OCI-LY7 (cell line): ENCODE measurements around the gene PUS7.

Experiments
- EZH2phosphoT487 ChIP-seq: fragments of 200-600 bp; sonication (generic); IDR thresholded peaks from 2 replicates; pipeline ENCODE4 v1.6.1; 2018; ENCODE audit warnings: low read depth, borderline replicate concordance, mild to moderate bottlenecking, mixed run types, antibody characterized with exemption, low read length, moderate library complexity, mixed read lengths
- TF ChIP-seq, protein P1 (sequence below): fragments of 200-600 bp; sonication (generic); conservative IDR thresholded peaks from 2 replicates; pipeline ENCODE4 v1.5.1; 2014; ENCODE audit warnings: mild to moderate bottlenecking, antibody characterized with exemption, low read length, moderate library complexity, mixed read lengths

DNA sequence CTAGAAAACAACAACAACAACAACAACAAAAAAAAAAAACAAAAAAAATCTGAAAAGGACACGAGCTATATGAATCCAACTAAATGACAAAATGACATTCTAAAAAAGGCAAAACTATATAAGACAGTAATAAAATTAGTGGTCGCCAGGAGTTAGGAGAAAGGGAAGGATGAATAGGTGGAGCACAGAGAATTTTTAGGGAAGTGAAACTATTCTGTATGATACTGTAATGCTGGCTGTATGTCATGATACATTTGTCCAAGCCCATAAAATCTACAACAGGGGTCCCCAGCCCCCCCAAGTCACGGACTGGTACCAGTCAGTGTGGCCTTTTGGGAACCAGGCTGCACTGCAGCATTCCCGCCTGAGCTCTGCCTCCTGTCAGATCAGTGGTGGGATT is 2.8 kb upstream of the PUS7 start:
- TF ChIP-seq, protein P1, sequence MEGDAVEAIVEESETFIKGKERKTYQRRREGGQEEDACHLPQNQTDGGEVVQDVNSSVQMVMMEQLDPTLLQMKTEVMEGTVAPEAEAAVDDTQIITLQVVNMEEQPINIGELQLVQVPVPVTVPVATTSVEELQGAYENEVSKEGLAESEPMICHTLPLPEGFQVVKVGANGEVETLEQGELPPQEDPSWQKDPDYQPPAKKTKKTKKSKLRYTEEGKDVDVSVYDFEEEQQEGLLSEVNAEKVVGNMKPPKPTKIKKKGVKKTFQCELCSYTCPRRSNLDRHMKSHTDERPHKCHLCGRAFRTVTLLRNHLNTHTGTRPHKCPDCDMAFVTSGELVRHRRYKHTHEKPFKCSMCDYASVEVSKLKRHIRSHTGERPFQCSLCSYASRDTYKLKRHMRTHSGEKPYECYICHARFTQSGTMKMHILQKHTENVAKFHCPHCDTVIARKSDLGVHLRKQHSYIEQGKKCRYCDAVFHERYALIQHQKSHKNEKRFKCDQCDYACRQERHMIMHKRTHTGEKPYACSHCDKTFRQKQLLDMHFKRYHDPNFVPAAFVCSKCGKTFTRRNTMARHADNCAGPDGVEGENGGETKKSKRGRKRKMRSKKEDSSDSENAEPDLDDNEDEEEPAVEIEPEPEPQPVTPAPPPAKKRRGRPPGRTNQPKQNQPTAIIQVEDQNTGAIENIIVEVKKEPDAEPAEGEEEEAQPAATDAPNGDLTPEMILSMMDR = no peak
- no peak for TF ChIP-seq EZH2phosphoT487
